ENCODE data around the gene NOLC1. TPM values are rescaled to one million over a fixed set of nuclear protein-coding genes. Genes with fewer than 3 reads are reported as not detected.

Gene NOLC1
- total RNA-seq, 1 experiment from 2014 or later = 69.9 TPM

DNA sequence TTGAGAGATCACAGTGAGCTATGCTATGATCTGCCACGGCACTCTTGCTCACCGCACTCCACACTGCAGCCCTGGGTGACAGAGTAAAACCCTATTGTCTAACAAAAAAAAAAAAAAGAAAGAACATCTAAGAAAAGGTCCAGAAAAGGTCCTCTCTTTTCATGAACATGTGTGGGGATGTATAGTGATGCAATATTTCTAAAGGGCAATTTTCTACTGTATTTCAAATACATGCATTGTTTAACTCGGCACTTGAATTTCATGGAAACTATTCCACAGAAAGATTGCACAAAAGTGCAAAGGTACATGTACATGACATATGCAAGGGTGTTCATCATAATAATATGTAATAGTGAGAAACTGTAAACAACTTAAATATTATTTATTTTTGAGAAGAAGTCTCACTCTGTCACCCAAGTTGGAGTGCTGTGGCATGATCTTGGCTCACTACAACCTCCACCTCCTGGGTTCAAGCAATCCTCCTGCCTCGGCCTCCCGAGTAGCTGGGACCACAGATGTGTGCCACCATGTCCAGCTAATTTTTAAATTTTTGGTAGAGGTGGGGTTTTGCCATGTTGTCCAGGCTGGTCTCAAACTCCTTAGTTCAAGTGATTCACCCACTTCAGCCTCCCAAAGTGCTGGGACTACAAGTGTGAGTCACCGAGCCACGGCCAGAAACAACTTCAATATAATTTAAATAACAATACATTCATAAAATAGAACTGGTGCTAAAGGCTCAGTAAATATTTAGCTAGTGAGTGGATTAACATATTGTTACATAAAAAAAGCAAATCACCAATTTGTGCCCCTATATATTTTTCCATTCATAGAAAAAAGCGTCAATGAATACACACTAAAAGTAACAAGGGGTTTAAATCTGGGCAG is 20.7 kb upstream of the NOLC1 start:
- H3K4me2 ChIP-seq (ENCODE audit: low read length) = peak overlapping the region; percentile 97
- POLR2A ChIA-PET (ENCODE audit: unreplicated experiment) = no interaction called here
- peak overlapping the region; percentile 88 for H2AFZ ChIP-seq (ENCODE audit: low read length)
- no peaks in the 10 kb centered on the region for H3F3A ChIP-seq (ENCODE audit: low read length, unreplicated experiment)
- H3K9me3 ChIP-seq (ENCODE audit: low read length) = no peaks in the 10 kb centered on the region
- H3K9me2 ChIP-seq (replicated peaks; ENCODE audit: low read length) = no peaks in the 10 kb centered on the region
- H3K79me2 ChIP-seq (ENCODE audit: low read length) = peaks cover 37% of the 10 kb centered on the region
- H3K36me3 ChIP-seq (ENCODE audit: low read depth, low read length) = peaks cover 6% of the 10 kb centered on the region; the same call in 1 of the 2 replicates
- CTCF ChIA-PET = no interaction called here
- no TSS peak for BruUV-seq (replicated peaks)
- H3K27me3 ChIP-seq (ENCODE audit: low read length) = no peaks in the 10 kb centered on the region
- peak overlapping the region; percentile 89; the same call in 1 of the 2 replicates for H3K4me3 ChIP-seq (ENCODE audit: low read length)
- no peak overlapping the region for H3K9ac ChIP-seq (ENCODE audit: low read length)
- DNase-seq (peak; percentile 56), ATAC-seq (no peak)
- no peak for TF ChIP-seq EZH2 (IDR thresholded peaks at IDR 0.05; ENCODE audit: low read length, unreplicated experiment)
- TF ChIP-seq, protein P1, sequence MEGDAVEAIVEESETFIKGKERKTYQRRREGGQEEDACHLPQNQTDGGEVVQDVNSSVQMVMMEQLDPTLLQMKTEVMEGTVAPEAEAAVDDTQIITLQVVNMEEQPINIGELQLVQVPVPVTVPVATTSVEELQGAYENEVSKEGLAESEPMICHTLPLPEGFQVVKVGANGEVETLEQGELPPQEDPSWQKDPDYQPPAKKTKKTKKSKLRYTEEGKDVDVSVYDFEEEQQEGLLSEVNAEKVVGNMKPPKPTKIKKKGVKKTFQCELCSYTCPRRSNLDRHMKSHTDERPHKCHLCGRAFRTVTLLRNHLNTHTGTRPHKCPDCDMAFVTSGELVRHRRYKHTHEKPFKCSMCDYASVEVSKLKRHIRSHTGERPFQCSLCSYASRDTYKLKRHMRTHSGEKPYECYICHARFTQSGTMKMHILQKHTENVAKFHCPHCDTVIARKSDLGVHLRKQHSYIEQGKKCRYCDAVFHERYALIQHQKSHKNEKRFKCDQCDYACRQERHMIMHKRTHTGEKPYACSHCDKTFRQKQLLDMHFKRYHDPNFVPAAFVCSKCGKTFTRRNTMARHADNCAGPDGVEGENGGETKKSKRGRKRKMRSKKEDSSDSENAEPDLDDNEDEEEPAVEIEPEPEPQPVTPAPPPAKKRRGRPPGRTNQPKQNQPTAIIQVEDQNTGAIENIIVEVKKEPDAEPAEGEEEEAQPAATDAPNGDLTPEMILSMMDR (conservative IDR thresholded peaks at IDR 0.05; ENCODE audit: low read depth, low read length) = no peak
- no peak for TF ChIP-seq EZH2phosphoT487 (IDR thresholded peaks at IDR 0.05; ENCODE audit: borderline replicate concordance, low read length)
- peaks cover 21% of the 10 kb centered on the region for H3K4me1 ChIP-seq (ENCODE audit: insufficient read depth, low read length)
- peaks cover 25% of the 10 kb centered on the region for H4K20me1 ChIP-seq (ENCODE audit: low read length)
- H3K27ac ChIP-seq (ENCODE audit: low read length) = peak overlapping the region; percentile 18; the same call in 1 of the 2 replicates
- intact Hi-C loops (cut with micrococcal nuclease) = loop anchor here (1.0 to 2.0 kb wide), 2 partner anchors 13 to 21 kb away; partner anchors contain the start of gene NOLC1

DNA sequence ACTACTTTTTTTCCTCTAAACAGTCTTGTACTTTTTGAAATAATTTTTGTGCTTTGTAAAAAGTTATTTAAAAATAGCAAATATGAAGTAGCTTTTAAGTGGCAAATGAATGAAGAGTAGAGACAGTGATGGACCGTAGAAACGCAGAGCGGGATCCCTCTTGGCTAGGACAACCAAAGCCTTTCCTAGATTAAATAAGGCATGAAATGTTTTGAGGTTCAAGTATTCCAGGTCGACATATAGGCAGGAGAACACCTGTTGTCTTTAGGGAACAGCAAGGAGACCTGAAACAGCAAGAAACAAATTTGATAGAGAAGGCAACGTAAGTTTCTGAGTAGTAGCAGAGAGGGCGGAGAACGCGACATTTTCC is 20.0 kb upstream of the NOLC1 start:
- Histone ChIP-seq H3K9me3 (ENCODE audit: low read length) (no peaks in the 10 kb centered on the region), H3K79me2 (ENCODE audit: low read length) (peaks cover 43% of the 10 kb centered on the region), H3K27me3 (ENCODE audit: low read length) (no peaks in the 10 kb centered on the region), H3K9ac (ENCODE audit: low read length) (no peak overlapping the region), H4K20me1 (ENCODE audit: low read length) (peaks cover 32% of the 10 kb centered on the region), H3K36me3 (ENCODE audit: low read depth, low read length) (peaks cover 6% of the 10 kb centered on the region; the same call in 1 of the 2 replicates), H3K4me3 (ENCODE audit: low read length) (peak overlapping the region; percentile 89), H3K27ac (ENCODE audit: low read length) (peak overlapping the region; percentile 18), H3F3A (ENCODE audit: low read length, unreplicated experiment) (no peaks in the 10 kb centered on the region), H2AFZ (ENCODE audit: low read length) (peak overlapping the region; percentile 88), H3K4me2 (ENCODE audit: low read length) (peak overlapping the region; percentile 97), H3K9me2 (replicated peaks; ENCODE audit: low read length) (no peaks in the 10 kb centered on the region), H3K4me1 (ENCODE audit: insufficient read depth, low read length) (peaks cover 21% of the 10 kb centered on the region)
- ChIA-PET POLR2A (ENCODE audit: unreplicated experiment) (no interaction called here), CTCF (no interaction called here)
- no TSS peak for BruUV-seq (replicated peaks)
- intact Hi-C loops (cut with micrococcal nuclease) = loop anchor here (1.0 to 2.0 kb wide), 2 partner anchors 13 to 20 kb away; partner anchors contain the start of gene NOLC1
- DNase-seq (no peak), ATAC-seq (no peak)
- no peak for TF ChIP-seq EZH2 (IDR thresholded peaks at IDR 0.05; ENCODE audit: low read length, unreplicated experiment)
- TF ChIP-seq EZH2phosphoT487 (IDR thresholded peaks at IDR 0.05; ENCODE audit: borderline replicate concordance, low read length) = no peak
- TF ChIP-seq, protein P1 (conservative IDR thresholded peaks at IDR 0.05; ENCODE audit: low read depth, low read length) = no peak

All from PC-3 (cell line).